IPS-20b (cell line): ENCODE data around the gene GPRC5A.
"Not testable (repeated sequence)": the region's sequence is repeated elsewhere in the genome, so short reads cannot be mapped to it uniquely, and the experiment has no call there.

Source experiments
- H3K27ac ChIP-seq: one replicate; pipeline ENCODE4 v1.5.1; 2013; ENCODE audit warnings: low read length
- H3K27me3 ChIP-seq: 2 replicates; pipeline ENCODE4 v1.6.1; 2013; ENCODE audit warnings: mild to moderate bottlenecking, low read length, inconsistent platforms; ENCODE audit not compliant: insufficient read depth
- H3K36me3 ChIP-seq: 2 replicates; pipeline ENCODE4 v1.6.1; 2013; ENCODE audit warnings: low read depth, mild to moderate bottlenecking, inconsistent platforms, low read length, moderate library complexity; ENCODE audit not compliant: insufficient read depth
- H3K4me1 ChIP-seq: 2 replicates; pipeline ENCODE4 v1.6.1; 2013; ENCODE audit warnings: mild to moderate bottlenecking, control low read depth, inconsistent platforms, low read length, moderate library complexity; ENCODE audit not compliant: insufficient read depth
- H3K4me3 ChIP-seq: 2 replicates; pipeline ENCODE4 v1.5.1; 2013; ENCODE audit warnings: mild to moderate bottlenecking, low read length, inconsistent platforms
- H3K9ac ChIP-seq: 2 replicates; pipeline ENCODE4 v1.6.1; 2013; ENCODE audit warnings: low read depth, mild to moderate bottlenecking, inconsistent platforms, low read length, moderate library complexity
- H3K9me3 ChIP-seq: 2 replicates; pipeline ENCODE4 v1.6.1; 2013; ENCODE audit warnings: mild to moderate bottlenecking, low read depth, low read length, inconsistent platforms; ENCODE audit not compliant: insufficient read depth

Gene GPRC5A

DNA sequence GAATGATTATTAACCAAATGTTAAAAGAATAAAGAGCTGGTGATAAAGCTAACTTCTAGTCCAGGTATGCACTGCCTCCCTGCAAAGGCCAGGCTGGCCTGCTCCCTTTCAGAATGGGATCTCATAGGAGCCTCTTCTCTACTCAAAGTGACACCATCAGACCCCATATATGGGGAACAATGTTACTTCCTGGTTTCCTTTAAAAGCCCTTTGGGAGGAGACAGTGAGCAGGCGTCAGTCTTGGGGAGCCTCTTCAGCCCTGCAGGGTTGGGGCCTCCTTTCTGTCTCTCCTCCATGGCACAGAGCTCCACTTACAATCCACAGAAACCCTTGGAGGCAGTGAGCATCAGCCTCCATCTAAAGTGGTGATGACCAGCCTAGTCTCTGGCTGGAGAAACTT lies 17.3 kb upstream of the GPRC5A start:
- Histone ChIP-seq H3K27ac (no peak overlapping the region), H3K4me3 (no peak overlapping the region), H3K4me1 (peaks cover 23% of the 10 kb centered on the region), H3K9ac (no peak overlapping the region), H3K36me3 (no peaks in the 10 kb centered on the region), H3K27me3 (no peaks in the 10 kb centered on the region), H3K9me3 (no peaks in the 10 kb centered on the region)

DNA sequence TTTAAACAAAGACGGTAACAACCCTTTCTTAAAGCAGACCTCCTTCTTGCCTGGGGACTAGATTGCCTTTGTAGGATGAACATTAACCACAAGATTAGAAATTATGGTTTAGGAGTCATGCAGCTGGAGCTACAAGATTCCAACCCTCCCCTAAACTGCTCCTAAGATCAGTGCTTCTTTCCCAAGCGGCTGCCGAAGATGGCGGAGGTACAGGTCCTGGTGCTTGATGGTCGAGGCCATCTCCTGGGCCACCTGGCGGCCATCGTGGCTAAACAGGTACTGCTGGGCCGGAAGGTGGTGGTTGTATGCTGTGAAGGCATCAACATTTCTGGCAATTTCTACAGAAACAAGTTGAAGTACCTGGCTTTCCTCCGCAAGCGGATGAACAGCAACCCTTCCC lies 16.1 kb upstream of the GPRC5A start:
- H3K4me1 ChIP-seq, result peaks cover 23% of the 10 kb centered on the region
- H3K36me3 ChIP-seq, H3K9ac ChIP-seq, H3K9me3 ChIP-seq, H3K27me3 ChIP-seq, H3K4me3 ChIP-seq, H3K27ac ChIP-seq: not testable (repeated sequence)

DNA sequence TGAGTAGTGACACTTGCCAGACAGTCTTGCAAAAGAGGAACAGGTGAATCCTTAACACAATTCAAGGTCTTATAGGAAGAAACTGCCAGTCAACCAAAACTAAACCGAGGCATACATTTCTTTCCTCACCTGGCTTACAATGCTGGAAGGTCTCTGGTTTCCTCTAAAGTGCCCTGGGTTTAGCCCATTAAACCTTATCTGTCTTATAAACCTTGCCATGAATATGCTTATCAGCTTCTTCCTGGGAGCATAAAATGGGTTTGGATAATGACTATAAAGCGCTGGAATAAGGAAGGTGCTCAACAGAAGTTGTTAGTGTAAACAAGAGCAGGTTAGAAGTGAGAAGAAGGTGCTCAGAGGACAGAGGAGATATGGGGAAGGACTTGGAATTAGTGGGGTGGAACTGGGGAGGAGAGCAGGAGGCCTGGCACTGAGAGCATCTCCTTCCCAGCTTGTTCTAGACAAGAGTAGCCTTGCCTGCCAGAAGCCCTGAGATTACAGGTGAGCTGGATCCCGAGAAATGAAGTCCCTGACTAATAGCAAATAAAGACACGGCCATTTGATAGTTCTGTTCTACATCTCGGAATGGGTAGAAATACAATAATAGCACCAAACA lies 14.1 kb upstream of the GPRC5A start:
- Histone ChIP-seq H3K4me1 (peaks cover 14% of the 10 kb centered on the region), H3K9ac (no peak overlapping the region), H3K36me3 (no peaks in the 10 kb centered on the region), H3K4me3 (no peak overlapping the region), H3K9me3 (no peaks in the 10 kb centered on the region), H3K27me3 (no peaks in the 10 kb centered on the region), H3K27ac (no peak overlapping the region)

DNA sequence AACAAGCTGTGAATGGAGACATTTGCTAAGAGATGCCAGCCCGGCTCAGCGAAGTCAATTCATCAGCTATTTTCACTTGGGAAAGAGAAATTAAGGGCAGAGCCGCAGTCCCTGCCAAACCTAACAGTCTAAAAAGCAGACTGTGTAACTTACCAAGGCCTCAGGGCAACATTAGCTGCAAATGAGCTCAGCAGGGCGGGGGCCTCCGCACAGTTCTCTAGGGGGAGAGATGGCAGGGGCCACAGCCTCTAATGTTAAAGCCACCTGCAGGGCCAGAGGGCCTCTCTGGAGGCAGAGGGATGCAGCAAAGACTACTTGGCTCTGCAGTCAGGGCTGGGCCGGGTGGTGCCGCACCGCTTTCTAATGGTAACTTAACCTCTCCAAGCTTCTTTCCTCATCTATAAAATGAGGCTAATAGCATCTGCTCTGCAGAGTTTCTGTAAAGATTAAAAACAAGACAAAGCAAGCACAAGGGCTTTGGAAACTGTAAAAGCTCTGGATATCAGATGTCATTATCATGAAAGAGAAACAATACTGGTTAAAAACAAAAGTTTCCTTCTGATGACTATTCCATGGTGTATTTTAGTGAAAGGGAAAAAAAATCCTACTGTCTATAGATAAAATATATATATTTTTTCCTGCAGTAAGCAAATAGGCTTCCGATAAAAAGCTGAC lies 13.4 kb upstream of the GPRC5A start:
- Histone ChIP-seq H3K4me1 (peaks cover 8% of the 10 kb centered on the region; the same call in 1 of the 2 replicates), H3K27ac (no peak overlapping the region), H3K9me3 (no peaks in the 10 kb centered on the region), H3K4me3 (no peak overlapping the region), H3K36me3 (no peaks in the 10 kb centered on the region), H3K27me3 (no peaks in the 10 kb centered on the region), H3K9ac (no peak overlapping the region)

DNA sequence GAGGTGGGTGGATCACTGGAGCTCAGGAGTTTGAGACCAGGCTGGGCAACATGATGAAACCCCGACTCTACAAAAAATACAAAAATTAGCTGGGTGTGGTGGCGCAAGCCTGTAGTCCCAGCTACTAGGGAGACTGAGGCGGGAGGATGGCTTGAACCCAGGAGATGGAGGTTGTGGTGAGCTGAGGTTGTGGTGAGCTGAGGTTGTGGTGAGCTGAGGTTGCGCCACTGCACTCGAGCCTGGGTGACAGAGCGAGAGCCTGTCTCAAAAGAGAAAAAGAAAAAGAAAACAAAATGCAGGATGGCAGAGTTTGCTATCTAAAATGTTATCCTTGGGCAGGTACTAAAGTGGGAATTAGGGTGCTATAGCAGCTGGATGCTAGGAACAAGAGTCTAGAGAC lies 10.8 kb upstream of the GPRC5A start:
- Histone ChIP-seq H3K9ac (no peak overlapping the region), H3K36me3 (no peaks in the 10 kb centered on the region), H3K9me3 (no peaks in the 10 kb centered on the region), H3K27ac (no peak overlapping the region), H3K27me3 (peaks cover 14% of the 10 kb centered on the region), H3K4me3 (no peak overlapping the region), H3K4me1 (peaks cover 7% of the 10 kb centered on the region)

DNA sequence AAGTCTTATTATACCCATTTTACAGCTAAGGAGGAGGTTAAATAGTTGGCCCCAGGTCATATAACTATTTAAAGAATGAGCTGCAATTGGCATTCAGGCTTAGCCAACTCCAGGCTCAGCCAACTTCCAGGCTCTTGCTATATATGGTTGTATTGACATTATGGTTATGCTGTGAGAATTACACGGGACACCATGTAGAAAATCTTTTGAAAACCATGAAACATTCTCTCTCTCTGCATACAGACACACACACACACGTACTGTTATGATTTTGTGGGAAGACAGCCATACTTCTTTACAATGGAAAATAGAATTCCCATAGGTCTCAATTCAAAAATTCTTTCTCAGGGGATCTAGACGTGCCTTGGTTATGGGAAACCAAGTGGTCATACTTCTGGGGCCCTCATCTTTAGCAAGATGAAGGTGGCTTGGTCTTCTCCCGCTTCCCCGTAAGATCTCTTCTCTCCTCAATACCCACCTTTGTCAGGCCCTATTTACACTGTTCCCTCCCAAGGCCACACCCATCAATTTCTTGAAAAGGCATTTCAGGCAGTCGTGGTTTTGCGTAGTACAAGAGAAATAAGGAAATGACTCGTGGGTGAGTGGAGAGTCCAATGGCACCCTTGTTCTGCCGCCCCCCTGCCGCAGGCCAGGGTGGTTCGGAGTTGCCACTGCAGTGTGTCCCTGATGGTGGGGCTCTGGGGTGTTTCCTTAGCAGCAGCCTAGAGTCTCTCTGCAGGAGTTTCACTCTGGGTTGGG lies 10.0 kb upstream of the GPRC5A start:
- peaks cover 22% of the 10 kb centered on the region for H3K27me3 ChIP-seq
- H3K36me3 ChIP-seq, result no peaks in the 10 kb centered on the region
- no peaks in the 10 kb centered on the region for H3K9me3 ChIP-seq
- no peak overlapping the region for H3K4me3 ChIP-seq
- H3K27ac ChIP-seq, result no peak overlapping the region
- peaks cover 11% of the 10 kb centered on the region for H3K4me1 ChIP-seq
- H3K9ac ChIP-seq, result no peak overlapping the region

DNA sequence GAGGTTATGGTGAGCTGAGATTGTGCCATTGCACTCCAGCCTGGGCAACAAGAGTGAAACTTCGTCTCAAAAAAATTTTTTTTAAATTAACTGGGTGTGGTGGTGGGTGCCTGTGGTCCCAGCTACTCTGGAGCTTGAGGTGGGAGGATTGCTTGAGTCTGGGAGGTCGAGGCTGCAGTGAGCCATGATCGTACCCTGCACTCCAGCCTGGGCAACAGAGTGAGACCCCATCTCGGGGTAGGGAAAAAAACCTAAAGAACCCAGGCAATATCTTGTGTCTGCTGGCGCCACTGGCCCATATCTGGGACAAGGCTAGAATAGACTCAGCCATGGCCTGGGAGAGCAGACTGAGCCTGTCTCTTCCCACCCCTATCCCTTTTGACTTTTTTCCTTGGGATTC lies 9.1 kb upstream of the GPRC5A start:
- H3K4me1 ChIP-seq, result peaks cover 11% of the 10 kb centered on the region
- no peak overlapping the region for H3K9ac ChIP-seq
- no peaks in the 10 kb centered on the region for H3K36me3 ChIP-seq
- H3K4me3 ChIP-seq, result no peak overlapping the region
- H3K27me3 ChIP-seq, result peaks cover 24% of the 10 kb centered on the region
- H3K27ac ChIP-seq, result no peak overlapping the region
- H3K9me3 ChIP-seq, result no peaks in the 10 kb centered on the region

DNA sequence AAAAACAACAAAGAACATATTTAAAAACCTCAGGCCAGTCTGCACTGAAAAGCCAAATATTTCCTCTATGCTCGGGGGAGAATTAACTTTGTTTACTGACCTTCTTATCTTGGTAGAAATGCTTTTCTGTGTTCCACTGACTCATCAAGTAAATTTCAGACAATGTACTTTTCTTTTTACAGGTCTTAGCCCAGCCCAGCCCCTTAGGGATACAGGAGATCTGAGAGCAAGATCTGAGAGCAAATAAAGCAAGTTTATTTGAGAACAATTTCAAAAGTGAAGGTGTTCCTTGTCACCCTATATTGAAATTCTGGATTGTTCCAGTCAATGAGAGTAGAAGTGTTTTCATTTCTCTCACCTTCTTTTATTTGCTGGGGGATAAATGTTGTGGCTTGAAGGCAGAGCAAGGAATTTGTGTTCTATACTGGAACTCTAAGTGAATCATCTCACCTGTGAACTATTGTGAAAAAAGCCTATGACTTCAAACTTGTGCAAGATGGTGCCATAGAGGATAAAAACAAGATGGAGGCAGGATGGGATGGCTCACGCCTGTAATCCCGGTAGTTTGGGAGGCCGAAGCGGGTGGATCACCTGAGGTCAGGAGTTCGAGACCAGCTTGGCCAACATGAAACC lies 7.9 kb upstream of the GPRC5A start:
- Histone ChIP-seq H3K4me3 (no peak overlapping the region), H3K36me3 (no peaks in the 10 kb centered on the region), H3K27ac (no peak overlapping the region), H3K4me1 (peaks cover 11% of the 10 kb centered on the region), H3K9ac (no peak overlapping the region), H3K27me3 (peaks cover 33% of the 10 kb centered on the region), H3K9me3 (no peaks in the 10 kb centered on the region)

DNA sequence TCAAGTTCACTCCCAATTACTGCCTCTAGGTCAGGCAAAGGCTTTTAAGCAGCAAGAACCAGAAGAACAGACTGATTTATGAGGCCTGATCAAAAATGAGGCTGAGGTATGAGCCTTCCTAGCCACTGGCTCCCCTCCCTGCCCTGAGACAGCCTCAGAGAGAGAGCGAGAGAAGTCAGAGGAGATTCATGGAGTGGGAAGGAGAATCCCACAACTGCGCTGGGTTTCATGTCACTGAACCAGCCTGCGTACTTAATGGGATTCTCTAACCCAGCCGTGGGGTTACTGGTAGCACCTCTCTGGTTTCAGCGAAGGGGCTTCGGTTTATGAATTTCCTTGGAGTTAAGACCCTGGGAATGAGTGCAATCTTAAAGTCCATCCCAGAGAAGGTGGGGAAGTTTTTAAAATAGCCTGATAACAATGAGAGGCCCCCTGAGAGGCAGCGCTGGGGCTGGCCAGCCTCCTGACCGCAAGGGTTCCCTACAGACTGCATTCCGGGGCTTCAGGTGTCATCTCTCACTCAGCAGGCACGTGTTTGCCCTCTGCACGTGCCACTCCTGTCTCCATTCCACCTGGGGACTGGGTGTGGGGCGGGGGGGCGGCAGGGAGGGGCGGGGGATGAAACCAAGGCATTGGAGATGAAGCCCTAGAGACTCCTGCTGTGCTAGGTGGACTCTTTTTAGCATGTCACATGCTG lies 6.1 kb upstream of the GPRC5A start:
- H3K9me3 ChIP-seq, result no peaks in the 10 kb centered on the region
- peaks cover 11% of the 10 kb centered on the region for H3K4me1 ChIP-seq
- H3K4me3 ChIP-seq, result peak overlapping the region; percentile 34; the same call in 1 of the 2 replicates
- peaks cover 51% of the 10 kb centered on the region for H3K27me3 ChIP-seq
- H3K9ac ChIP-seq, result peak overlapping the region; percentile 14; the same call in 1 of the 2 replicates
- H3K27ac ChIP-seq, result no peak overlapping the region
- H3K36me3 ChIP-seq, result no peaks in the 10 kb centered on the region

DNA sequence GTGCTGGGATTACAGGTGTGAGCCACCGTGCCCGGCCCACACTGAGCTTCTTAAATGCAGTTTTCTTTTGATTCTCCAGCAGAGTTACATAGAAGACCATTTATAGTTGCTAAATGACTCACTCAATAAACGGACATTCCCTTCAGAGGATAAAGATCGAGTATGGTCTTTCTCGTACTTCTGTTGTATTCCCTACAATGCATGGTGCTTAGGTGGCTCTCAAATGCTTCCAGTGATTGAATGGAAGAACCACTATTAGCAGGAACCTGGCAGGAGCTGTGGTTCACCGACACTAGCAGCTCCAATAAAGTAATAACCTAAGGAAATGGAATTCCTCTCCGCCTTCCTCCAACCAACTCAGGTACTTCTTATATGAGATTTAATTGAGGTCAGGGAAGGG lies 3.9 kb upstream of the GPRC5A start:
- Histone ChIP-seq H3K36me3 (no peaks in the 10 kb centered on the region), H3K4me3 (no peak overlapping the region), H3K27ac (no peak overlapping the region), H3K4me1 (peaks cover 11% of the 10 kb centered on the region), H3K9me3 (no peaks in the 10 kb centered on the region), H3K9ac (no peak overlapping the region), H3K27me3 (peaks cover 73% of the 10 kb centered on the region)

DNA sequence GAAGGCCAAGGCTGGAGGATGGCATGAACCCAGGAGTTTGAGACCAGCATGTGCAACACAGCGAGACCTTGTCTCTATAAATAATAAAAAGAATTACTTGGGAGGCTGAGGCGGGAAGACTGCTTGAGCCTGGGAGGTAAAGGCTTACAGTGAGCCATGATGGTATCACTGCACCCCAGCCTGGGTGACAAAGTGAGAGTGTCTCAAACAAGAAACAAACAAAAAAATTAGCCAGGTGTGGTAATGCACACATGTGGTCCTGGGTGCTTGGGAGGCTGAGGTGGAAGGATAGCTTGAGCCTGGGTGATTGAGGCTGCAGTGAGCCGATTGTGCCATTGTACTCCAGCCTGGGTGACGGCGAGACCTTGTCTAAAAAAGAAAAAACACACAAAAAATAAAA lies 1.7 kb upstream of the GPRC5A start:
- Histone ChIP-seq H3K9ac (no peak overlapping the region), H3K4me3 (no peak overlapping the region), H3K36me3 (no peaks in the 10 kb centered on the region), H3K4me1 (peaks cover 10% of the 10 kb centered on the region), H3K27me3 (peaks cover 82% of the 10 kb centered on the region), H3K27ac (no peak overlapping the region), H3K9me3 (no peaks in the 10 kb centered on the region)
